ENCODE measurements around the gene EFCAB8.

The EFCAB8 gene

GRCh38 chr20:33007376-33008335, 148.9 kb downstream of the EFCAB8 start, which contains the start of gene BPIFB2:
Gene BPIFB2, plus strand, starts transcription at chr20:33007704. Its CDS starts 871 bp downstream, at chr20:33008575.
- DNase-seq (ENCODE audit: low spot score) = no peak

GRCh38 chr20:33008336-33009213, 149.9 kb downstream of the EFCAB8 start:
- no peak for DNase-seq (ENCODE audit: low spot score)

- DNase-seq (ENCODE audit: low spot score) = no peak
Measured at GRCh38 chr20:33009214-33010132, 150.8 kb downstream of the EFCAB8 start.

- DNase-seq (ENCODE audit: low spot score) = no peak
Measured at GRCh38 chr20:33010133-33010504, 151.4 kb downstream of the EFCAB8 start.

- no peak for DNase-seq (ENCODE audit: low spot score)
Measured at GRCh38 chr20:33010674-33011449, 152.1 kb downstream of the EFCAB8 start.
